Fibroblast of skin of abdomen (primary cell): Measurements from ENCODE around the gene VTI1B.

Source experiments
- DNase-seq: peaks from one replicate; pipeline ENCODE4 v3.0.0-alpha.2; 2013

Gene VTI1B

GRCh38 chr14:67675219-67675582 is 769 bp upstream of the VTI1B start:
- no peak for DNase-seq

- DNase-seq, result peak; percentile 40
These were observed 323 bp downstream of the VTI1B start for GRCh38 chr14:67674139-67674479.

- no peak for DNase-seq
These were observed 981 bp downstream of the VTI1B start for GRCh38 chr14:67673451-67673850.

GRCh38 chr14:67668559-67668958 is 5.9 kb downstream of the VTI1B start:
- DNase-seq, result no peak

GRCh38 chr14:67666750-67667449 is 7.5 kb downstream of the VTI1B start:
- peak; percentile 61 for DNase-seq

GRCh38 chr14:67665868-67666267 is 8.6 kb downstream of the VTI1B start:
- peak; percentile 65 for DNase-seq

- no peak for DNase-seq
These were observed 10.8 kb downstream of the VTI1B start for GRCh38 chr14:67663633-67664032.

GRCh38 chr14:67653651-67654280 is 20.7 kb downstream of the VTI1B start:
- peak; percentile 69 for DNase-seq

GRCh38 chr14:67652189-67652588 is 22.2 kb downstream of the VTI1B start:
- no peak for DNase-seq

- peak; percentile 76 for DNase-seq
These were observed 23.7 kb downstream of the VTI1B start for GRCh38 chr14:67650694-67651093.

- no peak for DNase-seq
These were observed 24.3 kb downstream of the VTI1B start for GRCh38 chr14:67650151-67650550.

- no peak for DNase-seq
These were observed 28.3 kb downstream of the VTI1B start for GRCh38 chr14:67646131-67646530.

- DNase-seq, result no peak
These were observed 29.0 kb downstream of the VTI1B start for GRCh38 chr14:67645414-67645813.

GRCh38 chr14:67644428-67644827 is 30.0 kb downstream of the VTI1B start:
- no peak for DNase-seq

- no peak for DNase-seq
These were observed 30.7 kb downstream of the VTI1B start for GRCh38 chr14:67643713-67644112.

- DNase-seq, result no peak
These were observed 32.3 kb downstream of the VTI1B start for GRCh38 chr14:67641902-67642749.

- no peak for DNase-seq
These were observed 33.0 kb downstream of the VTI1B start for GRCh38 chr14:67641480-67641879.

GRCh38 chr14:67638642-67639041 is 35.8 kb downstream of the VTI1B start:
- no peak for DNase-seq

GRCh38 chr14:67636361-67636919 is 38.0 kb downstream of the VTI1B start:
- DNase-seq, result peak; percentile 72

- DNase-seq, result no peak
These were observed 40.8 kb downstream of the VTI1B start for GRCh38 chr14:67633451-67634147.

- DNase-seq, result no peak
These were observed 43.5 kb downstream of the VTI1B start for GRCh38 chr14:67630938-67631337.

GRCh38 chr14:67630186-67630585 is 44.2 kb downstream of the VTI1B start:
- DNase-seq, result no peak

GRCh38 chr14:67627519-67627918 is 46.9 kb downstream of the VTI1B start:
- DNase-seq, result no peak
